ENCODE measurements around the gene THSD4. TPM values are rescaled to one million over a fixed set of nuclear protein-coding genes. Genes with fewer than 3 reads are reported as not detected.

Gene THSD4
- polyA plus RNA-seq, 1 donor from 2014 or later: 0.46 TPM

GRCh38 chr15:71472566-71472965, 357.3 kb downstream of the THSD4 start:
- H3F3A ChIP-seq (ENCODE audit: insufficient read depth, low read length, poor library complexity, severe bottlenecking): no peaks in the 10 kb centered on the region
- no peaks in the 10 kb centered on the region for H3K79me2 ChIP-seq (replicated peaks; ENCODE audit: insufficient read depth, low read length)
- no peaks in the 10 kb centered on the region for H4K20me1 ChIP-seq (ENCODE audit: insufficient read depth)
- no peaks in the 10 kb centered on the region for H3K9me3 ChIP-seq (ENCODE audit: low read length)
- no peak overlapping the region for H3K9ac ChIP-seq (ENCODE audit: low read length)
- no peak overlapping the region for H3K4me3 ChIP-seq (ENCODE audit: low read length)
- TF ChIP-seq MXI1 (conservative IDR thresholded peaks at IDR 0.05; ENCODE audit: poor library complexity, severe bottlenecking): no peak
- TF ChIP-seq REST (IDR thresholded peaks at IDR 0.05; ENCODE audit: borderline replicate concordance): no peak
- H2AFZ ChIP-seq (ENCODE audit: low read depth, low read length): no peak overlapping the region
- H3K9me2 ChIP-seq (ENCODE audit: insufficient read depth, low read length): no peaks in the 10 kb centered on the region
- H3K36me3 ChIP-seq (ENCODE audit: insufficient read depth, low read length): no peaks in the 10 kb centered on the region
- H3K27me3 ChIP-seq (ENCODE audit: insufficient read depth, low read depth, low read length): no peaks in the 10 kb centered on the region
- no peak overlapping the region for H3K27ac ChIP-seq (ENCODE audit: low read length)
- H3K4me2 ChIP-seq (ENCODE audit: low read length): no peak overlapping the region

- Histone ChIP-seq H3K9me2 (ENCODE audit: insufficient read depth, low read length) (no peaks in the 10 kb centered on the region), H2AFZ (ENCODE audit: low read depth, low read length) (no peak overlapping the region), H4K20me1 (ENCODE audit: insufficient read depth) (no peaks in the 10 kb centered on the region), H3K36me3 (ENCODE audit: insufficient read depth, low read length) (no peaks in the 10 kb centered on the region), H3K79me2 (replicated peaks; ENCODE audit: insufficient read depth, low read length) (no peaks in the 10 kb centered on the region), H3F3A (ENCODE audit: insufficient read depth, low read length, poor library complexity, severe bottlenecking) (no peaks in the 10 kb centered on the region), H3K9me3 (ENCODE audit: low read length) (no peaks in the 10 kb centered on the region), H3K9ac (ENCODE audit: low read length) (no peak overlapping the region), H3K27ac (ENCODE audit: low read length) (no peak overlapping the region), H3K27me3 (ENCODE audit: insufficient read depth, low read depth, low read length) (no peaks in the 10 kb centered on the region), H3K4me2 (ENCODE audit: low read length) (no peak overlapping the region), H3K4me3 (ENCODE audit: low read length) (no peak overlapping the region)
- TF ChIP-seq EZH2 (IDR thresholded peaks at IDR 0.05; ENCODE audit: borderline replicate concordance, insufficient read depth, low read length, poor library complexity, severe bottlenecking) (no peak), TAF1 (IDR thresholded peaks at IDR 0.05; ENCODE audit: low read depth) (no peak), CTCF (IDR thresholded peaks at IDR 0.05; ENCODE audit: poor library complexity, severe bottlenecking) (no peak), REST (IDR thresholded peaks at IDR 0.05; ENCODE audit: borderline replicate concordance) (no peak), SMC3 (conservative IDR thresholded peaks at IDR 0.05; ENCODE audit: poor library complexity) (no peak), RAD21 (conservative IDR thresholded peaks at IDR 0.05) (no peak), MXI1 (conservative IDR thresholded peaks at IDR 0.05; ENCODE audit: poor library complexity, severe bottlenecking) (no peak), EP300 (conservative IDR thresholded peaks at IDR 0.05; ENCODE audit: poor library complexity, severe bottlenecking) (no peak), POLR2AphosphoS5 (IDR thresholded peaks at IDR 0.05) (no peak)
Observed at GRCh38 chr15:71473751-71474150, 358.5 kb downstream of the THSD4 start.

All from neural cell (in vitro differentiated cells).